ENCODE data around the gene DOCK4. TPM values are rescaled to one million over a fixed set of nuclear protein-coding genes. Genes with fewer than 3 reads are reported as not detected.

DOCK4 gene
- total and polyA plus RNA-seq, 2 of the 8 experiments (the other 6 are each of a cell fraction or from before 2014, with no cell fraction given): 5.1 to 23.6 TPM

DNA sequence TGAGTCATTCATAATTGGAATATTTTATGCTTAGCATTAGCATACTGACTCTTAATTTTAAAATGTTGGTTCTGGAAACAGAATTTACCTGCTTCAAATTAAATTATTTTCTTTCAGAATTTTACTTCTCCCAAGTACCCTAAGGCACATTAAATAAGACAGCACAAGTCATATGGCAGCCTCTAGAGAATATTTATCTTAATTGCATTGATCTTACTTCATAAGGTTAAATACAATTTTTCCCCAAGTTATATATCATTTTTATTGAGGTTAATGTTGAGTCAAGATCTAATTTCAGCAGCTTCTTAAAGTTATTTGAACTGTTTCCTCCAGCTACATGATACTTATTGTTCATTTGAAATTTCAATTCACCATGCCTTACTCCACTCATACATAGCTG, 520.9 kb downstream of the DOCK4 start:
- Histone ChIP-seq H3K4me1 (replicated peaks in 1 of 4; ENCODE audit: control insufficient read depth in 3 of 4, insufficient read depth in 4 of 4, low read length in 3 of 4) (no peaks in the 10 kb centered on the region), H2BK15ac (ENCODE audit: low read length) (no peak overlapping the region), H3K36me3 (ENCODE audit: control insufficient read depth in 2 of 4, insufficient read depth in 4 of 4, low read length in 3 of 4) (no peaks in the 10 kb centered on the region), H2BK20ac (ENCODE audit: low read length) (no peak overlapping the region), H3K18ac (ENCODE audit: extremely low read depth, low read length) (no peak overlapping the region), H3K23me2 (ENCODE audit: low read depth, low read length) (no peaks in the 10 kb centered on the region), H3K23ac (ENCODE audit: insufficient read length) (no peak overlapping the region), H3K56ac (replicated peaks; ENCODE audit: insufficient read length, low read depth, low read length) (no peak overlapping the region), H2BK120ac (replicated peaks; ENCODE audit: low read depth, low read length) (no peak overlapping the region), H4K91ac (replicated peaks; ENCODE audit: insufficient read length, low read length) (no peak overlapping the region), H3K79me2 (ENCODE audit: control insufficient read depth in 1 of 2, insufficient read depth in 2 of 2, low read length in 2 of 2) (no peaks in the 10 kb centered on the region), H4K20me1 (replicated peaks in 1 of 2; ENCODE audit: control insufficient read depth in 1 of 2, insufficient read depth in 2 of 2, low read length in 2 of 2) (no peaks in the 10 kb centered on the region), H4K5ac (ENCODE audit: insufficient read length, low read depth, low read length) (no peak overlapping the region), H2BK5ac (ENCODE audit: low read depth, low read length) (no peak overlapping the region), H2AK5ac (ENCODE audit: low read depth, low read length) (no peak overlapping the region), H3K79me1 (ENCODE audit: low read depth, low read length) (no peaks in the 10 kb centered on the region), H3K4me3 (ENCODE audit: extremely low read depth in 1 of 4, insufficient read depth in 2 of 4, low read depth in 3 of 4, low read length in 4 of 4) (no peak overlapping the region), H4K8ac (ENCODE audit: extremely low read depth, insufficient read depth, low read length) (no peak overlapping the region), H3K27ac (ENCODE audit: low read depth, low read length) (no peak overlapping the region), H3K9me3 (ENCODE audit: insufficient read depth in 2 of 2, low read depth in 1 of 2, low read length in 1 of 2) (no peaks in the 10 kb centered on the region), H3K4me2 (ENCODE audit: insufficient read depth in 1 of 2, low read depth in 2 of 2, low read length in 2 of 2) (no peak overlapping the region), H3K9ac (replicated peaks in 1 of 4; ENCODE audit: extremely low read depth in 1 of 4, low read depth in 3 of 4, low read length in 3 of 4) (no peak overlapping the region), H2BK12ac (ENCODE audit: low read depth, low read length) (no peak overlapping the region), H3K4ac (replicated peaks; ENCODE audit: insufficient read length, low read depth, low read length) (no peak overlapping the region), H2AFZ (ENCODE audit: low read length) (no peak overlapping the region), H3K27me3 (replicated peaks in 1 of 4; ENCODE audit: control insufficient read depth in 3 of 4, extremely low read depth in 1 of 4, insufficient read depth in 3 of 4, low read length in 3 of 4) (no peaks in the 10 kb centered on the region), H3K14ac (ENCODE audit: insufficient read length) (no peak overlapping the region)
- no peak for FAIRE-seq
- ChIA-PET CTCF (ENCODE audit: partially characterized antibody) (interaction anchor here (0.5 to 1.3 kb wide), 2 partner anchors 58 to 66 kb away, joined by 3 read pairs; no protein-coding TSS in a partner anchor), POLR2A (ENCODE audit: partially characterized antibody) (no interaction called here)
- no peak for TF ChIP-seq EZH2 (IDR thresholded peaks at IDR 0.05; ENCODE audit: low read depth, low read length, severe bottlenecking)
- no peak for TF ChIP-seq YY1 (IDR thresholded peaks at IDR 0.05; ENCODE audit: low read depth, low read length)
- TF ChIP-seq TEAD4 (IDR thresholded peaks at IDR 0.05; ENCODE audit: low read depth, low read length): no peak
- no peak for TF ChIP-seq SIN3A (conservative IDR thresholded peaks at IDR 0.05 in 1 of 2, IDR thresholded peaks at IDR 0.05 in 1 of 2; ENCODE audit: low read depth in 1 of 2, low read length in 2 of 2)
- no peak for TF ChIP-seq SRF (IDR thresholded peaks at IDR 0.05; ENCODE audit: low read depth, low read length)
- no peak for TF ChIP-seq PHF8 (conservative IDR thresholded peaks at IDR 0.05; ENCODE audit: low read depth, low read length)
- TF ChIP-seq CHD1 (IDR thresholded peaks at IDR 0.05; ENCODE audit: low read depth, low read length): no peak
- no peak for TF ChIP-seq CBX5 (IDR thresholded peaks at IDR 0.05; ENCODE audit: low read depth, low read length)
- TF ChIP-seq SP4 (IDR thresholded peaks at IDR 0.05; ENCODE audit: low read length): no peak
- TF ChIP-seq CBX8 (IDR thresholded peaks at IDR 0.05; ENCODE audit: borderline replicate concordance, low read depth, low read length): no peak
- no peak for TF ChIP-seq BACH1 (IDR thresholded peaks at IDR 0.05; ENCODE audit: low read length)
- DNase-seq (ENCODE audit: low read depth in 1 of 2, low spot score in 2 of 2): no peak

Data from H1 (cell line).